IPS-15b (cell line): Measurements from ENCODE around the gene CSRNP3.
"Not testable (repeated sequence)": the region's sequence is repeated elsewhere in the genome, so short reads cannot be mapped to it uniquely, and the experiment has no call there.

Source experiments
- H3K27me3 ChIP-seq: one replicate; pipeline ENCODE4 v1.6.1; 2013; ENCODE audit warnings: low read length; ENCODE audit not compliant: control insufficient read depth, insufficient read depth
- H3K36me3 ChIP-seq: one replicate; pipeline ENCODE4 v1.6.1; 2013; ENCODE audit warnings: low read length; ENCODE audit not compliant: control insufficient read depth, insufficient read depth
- H3K4me1 ChIP-seq: one replicate; pipeline ENCODE4 v1.6.1; 2013; ENCODE audit warnings: mild to moderate bottlenecking, low read length; ENCODE audit not compliant: control insufficient read depth, insufficient read depth
- H3K4me3 ChIP-seq: one replicate; pipeline ENCODE4 v1.5.1; 2013; ENCODE audit warnings: low read depth, low read length
- H3K9ac ChIP-seq: one replicate; pipeline ENCODE4 v1.6.1; 2013; ENCODE audit warnings: low read depth, mild to moderate bottlenecking, low read length
- H3K9me3 ChIP-seq: one replicate; pipeline ENCODE4 v1.6.1; 2013; ENCODE audit warnings: mild to moderate bottlenecking, low read length; ENCODE audit not compliant: control insufficient read depth, insufficient read depth

Gene CSRNP3

DNA sequence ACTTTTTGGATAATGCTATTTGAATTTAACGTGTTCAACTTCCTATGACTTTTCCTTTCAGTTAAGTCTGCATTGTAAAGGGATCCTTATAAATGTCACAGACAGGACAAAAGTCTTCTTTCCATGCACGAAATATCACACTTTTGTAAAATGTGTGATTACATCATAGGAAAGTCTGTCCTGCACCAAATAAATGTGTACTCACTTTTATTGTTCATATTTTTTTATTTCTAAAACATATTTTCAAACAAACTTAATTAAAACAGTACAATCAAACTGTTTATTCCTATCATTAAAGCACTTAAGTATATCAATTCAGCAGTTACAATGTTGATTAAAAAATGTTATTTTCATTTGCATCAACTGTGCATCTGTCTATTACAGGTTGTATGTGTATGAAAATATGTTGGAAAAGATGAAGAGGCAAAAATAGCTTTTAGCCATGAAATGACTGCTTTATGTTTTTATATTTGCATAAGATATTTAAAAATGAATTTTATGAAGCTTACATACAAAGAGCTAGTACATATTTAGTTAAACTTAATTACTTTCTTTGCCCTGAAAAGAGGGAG, 105.6 kb downstream of the CSRNP3 start:
- Histone ChIP-seq H3K4me1 (peaks cover 6% of the 10 kb centered on the region), H3K36me3 (no peaks in the 10 kb centered on the region), H3K27me3 (no peaks in the 10 kb centered on the region), H3K4me3 (no peak overlapping the region), H3K9me3 (no peaks in the 10 kb centered on the region), H3K9ac (no peak overlapping the region)

GRCh38 chr2:165576409-165577154, 107.1 kb downstream of the CSRNP3 start:
- no peak overlapping the region for H3K9ac ChIP-seq
- H3K4me1 ChIP-seq: peaks cover 6% of the 10 kb centered on the region
- H3K4me3 ChIP-seq: no peak overlapping the region
- H3K27me3 ChIP-seq: no peaks in the 10 kb centered on the region
- no peaks in the 10 kb centered on the region for H3K9me3 ChIP-seq
- no peaks in the 10 kb centered on the region for H3K36me3 ChIP-seq

DNA sequence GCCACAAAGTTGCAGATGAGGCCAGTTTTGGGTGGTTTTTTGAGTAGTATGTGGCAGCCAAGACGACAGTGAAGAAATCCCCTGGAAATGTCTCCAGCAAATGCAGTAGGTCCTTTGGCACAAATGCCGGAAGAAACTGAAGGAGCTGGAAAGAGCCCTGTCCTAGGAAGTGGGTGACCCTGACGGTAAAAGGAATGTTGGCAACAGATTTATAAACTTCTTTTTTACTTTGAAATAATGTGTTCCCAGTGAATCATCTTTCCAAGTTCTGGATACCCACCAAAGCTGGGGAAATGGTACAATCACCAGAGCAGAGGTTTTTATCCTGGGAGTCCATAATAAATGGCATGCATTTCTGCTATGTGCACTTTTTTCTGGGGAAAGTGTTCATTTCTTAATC, 112.9 kb downstream of the CSRNP3 start:
- Histone ChIP-seq H3K36me3 (no peaks in the 10 kb centered on the region), H3K9me3 (no peaks in the 10 kb centered on the region), H3K4me3 (no peak overlapping the region), H3K9ac (no peak overlapping the region), H3K27me3 (no peaks in the 10 kb centered on the region), H3K4me1 (no peaks in the 10 kb centered on the region)

DNA sequence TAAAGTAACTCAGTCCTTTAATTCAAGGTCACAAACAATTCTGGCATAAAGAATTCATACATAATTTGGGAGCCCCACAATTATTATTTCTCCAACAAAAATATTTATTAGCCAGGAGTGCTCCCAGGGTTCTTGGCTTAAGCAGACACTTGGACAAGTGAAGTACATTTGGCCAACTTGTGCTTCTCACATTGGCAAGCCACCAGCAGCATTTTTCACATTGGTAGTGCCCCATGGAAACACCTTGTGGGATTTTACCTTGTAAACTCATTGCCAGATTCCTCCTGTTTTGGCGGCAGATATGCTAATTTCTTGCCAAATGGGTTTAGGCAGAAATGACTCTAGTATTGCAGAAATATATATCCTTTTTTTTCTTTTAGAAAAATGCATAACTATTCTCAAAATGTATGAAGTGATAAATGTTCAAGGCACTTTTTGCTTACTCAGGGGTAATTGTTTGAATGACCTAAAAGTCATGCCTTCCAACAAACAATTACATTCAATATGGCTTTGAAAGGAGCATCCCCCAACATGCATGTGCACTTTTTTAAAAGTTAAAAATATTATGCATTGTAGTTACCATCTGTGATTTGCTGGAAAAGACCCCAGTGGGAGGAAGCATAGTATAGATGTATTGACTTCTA, 113.5 kb downstream of the CSRNP3 start:
- no peak overlapping the region for H3K9ac ChIP-seq
- no peak overlapping the region for H3K4me3 ChIP-seq
- no peaks in the 10 kb centered on the region for H3K9me3 ChIP-seq
- no peaks in the 10 kb centered on the region for H3K36me3 ChIP-seq
- no peaks in the 10 kb centered on the region for H3K27me3 ChIP-seq
- no peaks in the 10 kb centered on the region for H3K4me1 ChIP-seq

DNA sequence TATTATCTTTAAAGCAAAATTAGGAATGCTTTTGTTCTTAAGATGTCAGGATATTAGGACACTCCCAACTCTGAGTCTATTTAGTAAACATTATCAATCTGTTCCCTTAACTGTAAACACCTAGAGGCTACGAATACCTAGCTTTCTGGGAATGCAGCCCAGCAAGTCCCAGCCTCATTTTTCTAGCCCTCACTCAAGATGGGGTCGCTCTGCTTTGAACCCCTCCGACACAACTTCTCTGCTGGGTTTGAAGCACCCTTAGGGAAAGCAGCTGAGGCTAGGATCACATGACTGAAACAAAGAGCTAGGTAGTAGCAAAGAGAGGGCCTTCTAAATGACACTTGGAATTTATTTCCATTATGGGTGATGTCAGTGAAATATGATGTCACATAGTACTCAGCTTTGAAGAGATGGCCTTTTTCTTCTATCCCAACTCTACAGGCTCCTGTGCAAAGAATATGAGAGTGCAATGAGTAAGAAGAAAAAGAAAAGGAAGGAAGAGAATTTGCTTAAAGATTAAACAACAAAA, 114.7 kb downstream of the CSRNP3 start:
- Histone ChIP-seq H3K9ac (no peak overlapping the region), H3K4me1 (no peaks in the 10 kb centered on the region), H3K36me3 (no peaks in the 10 kb centered on the region), H3K9me3 (no peaks in the 10 kb centered on the region), H3K27me3 (no peaks in the 10 kb centered on the region), H3K4me3 (no peak overlapping the region)

DNA sequence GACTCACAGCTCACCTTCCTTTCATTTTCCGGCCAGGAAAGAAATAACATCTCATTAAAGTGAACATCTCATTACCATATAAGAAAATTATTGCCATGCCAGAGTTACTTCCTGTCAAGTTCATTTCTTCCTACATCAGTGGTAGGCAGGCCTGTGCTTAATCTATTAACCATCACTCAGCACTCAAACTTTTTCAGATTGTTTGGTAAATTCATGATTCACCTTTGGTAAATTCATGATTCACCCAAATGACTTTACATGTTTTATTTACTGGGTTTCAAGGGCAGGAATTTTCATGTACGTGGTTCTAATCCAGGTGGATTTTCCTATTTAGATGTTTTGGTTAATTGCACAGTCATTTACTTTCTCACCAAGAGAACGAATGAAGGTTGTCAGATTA, 116.5 kb downstream of the CSRNP3 start:
- no peaks in the 10 kb centered on the region for H3K4me1 ChIP-seq
- peaks cover 4% of the 10 kb centered on the region for H3K9me3 ChIP-seq
- H3K27me3 ChIP-seq: no peaks in the 10 kb centered on the region
- no peak overlapping the region for H3K9ac ChIP-seq
- no peak overlapping the region for H3K4me3 ChIP-seq
- no peaks in the 10 kb centered on the region for H3K36me3 ChIP-seq

GRCh38 chr2:165587335-165587938, 117.9 kb downstream of the CSRNP3 start:
- Histone ChIP-seq H3K9me3 (peaks cover 12% of the 10 kb centered on the region), H3K9ac (no peak overlapping the region), H3K4me1 (no peaks in the 10 kb centered on the region), H3K36me3 (no peaks in the 10 kb centered on the region), H3K27me3 (no peaks in the 10 kb centered on the region), H3K4me3 (no peak overlapping the region)

DNA sequence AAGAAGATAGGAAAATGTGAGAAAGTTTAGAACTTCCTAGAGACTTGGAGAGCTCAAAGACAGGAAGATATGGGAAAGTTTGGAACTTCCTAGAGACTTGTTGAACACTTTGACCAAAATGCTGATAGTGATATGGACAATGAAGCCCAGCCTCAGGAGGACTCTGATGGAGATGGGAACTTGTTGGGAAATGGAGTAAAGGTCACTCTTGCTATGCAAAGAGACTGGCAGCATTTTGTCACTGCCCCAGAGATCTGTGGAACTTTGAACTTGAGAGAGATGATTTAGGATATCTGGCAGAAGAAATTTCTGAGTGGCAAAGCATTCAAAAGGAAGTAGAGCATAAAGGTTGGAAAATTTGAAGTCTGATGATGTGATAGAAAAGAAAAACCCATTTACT, 121.5 kb downstream of the CSRNP3 start:
- not testable (repeated sequence) for H3K4me1 ChIP-seq, H3K27me3 ChIP-seq, H3K9ac ChIP-seq, H3K4me3 ChIP-seq, H3K36me3 ChIP-seq
- H3K9me3 ChIP-seq: peaks cover 12% of the 10 kb centered on the region

GRCh38 chr2:165593081-165593480, 123.6 kb downstream of the CSRNP3 start:
- no peaks in the 10 kb centered on the region for H3K27me3 ChIP-seq
- H3K9me3 ChIP-seq: peaks cover 12% of the 10 kb centered on the region
- H3K36me3 ChIP-seq: no peaks in the 10 kb centered on the region
- no peak overlapping the region for H3K9ac ChIP-seq
- no peaks in the 10 kb centered on the region for H3K4me1 ChIP-seq
- no peak overlapping the region for H3K4me3 ChIP-seq

- no peaks in the 10 kb centered on the region for H3K4me1 ChIP-seq
- no peak overlapping the region for H3K4me3 ChIP-seq
- H3K9me3 ChIP-seq: peaks cover 12% of the 10 kb centered on the region
- H3K9ac ChIP-seq: no peak overlapping the region
- H3K27me3 ChIP-seq: no peaks in the 10 kb centered on the region
- no peaks in the 10 kb centered on the region for H3K36me3 ChIP-seq
Observed at GRCh38 chr2:165594231-165594934, 124.9 kb downstream of the CSRNP3 start.

DNA sequence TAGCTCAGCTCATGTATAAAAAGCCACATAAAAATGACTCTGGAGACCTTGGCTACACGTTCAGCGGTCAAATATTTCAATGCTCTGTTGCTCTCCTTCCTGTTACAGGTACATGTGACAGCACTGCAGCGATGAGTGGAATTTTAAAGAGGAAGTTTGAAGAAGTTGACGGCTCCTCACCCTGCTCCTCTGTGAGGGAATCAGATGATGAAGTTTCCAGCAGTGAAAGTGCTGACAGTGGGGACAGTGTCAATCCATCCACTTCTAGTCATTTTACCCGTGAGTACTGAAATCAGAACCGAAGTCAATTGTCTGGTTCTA, 125.4 kb downstream of the CSRNP3 start:
- Histone ChIP-seq H3K4me1 (no peaks in the 10 kb centered on the region), H3K36me3 (no peaks in the 10 kb centered on the region), H3K9ac (no peak overlapping the region), H3K4me3 (no peak overlapping the region), H3K9me3 (peaks cover 12% of the 10 kb centered on the region), H3K27me3 (no peaks in the 10 kb centered on the region)
